ENCODE measurements around the gene ZNF415. TPM values are rescaled to one million over a fixed set of nuclear protein-coding genes. Genes with fewer than 3 reads are reported as not detected.

ZNF415 gene
- total and polyA plus RNA-seq, 7 donors, result 3.9 to 9.2 (median 7.6) TPM

DNA sequence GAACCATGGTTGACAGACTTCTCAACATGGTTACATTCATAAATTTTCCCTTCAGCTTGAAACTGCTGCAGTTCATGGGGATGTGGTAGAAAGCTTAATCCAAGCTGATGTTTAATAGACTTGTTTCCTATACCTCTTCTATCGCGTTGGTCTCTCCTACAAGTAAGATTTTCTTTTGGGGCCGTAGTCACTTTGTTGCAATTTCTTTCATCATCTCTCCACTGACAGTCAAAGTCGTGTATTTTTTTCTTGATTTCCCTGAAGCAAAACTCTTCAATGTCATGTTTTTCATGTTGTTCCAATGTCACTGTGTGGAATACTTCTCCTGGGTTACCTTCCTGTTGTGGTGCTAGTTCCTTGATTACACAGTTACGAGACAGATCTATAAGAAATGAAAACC is 23.2 kb downstream of the ZNF415 start:
- WGBS, 3 donors, result 91 to 96% (median 95%) methylated on average over 5 of the region's 5 CpGs
- TF ChIP-seq, protein P1, sequence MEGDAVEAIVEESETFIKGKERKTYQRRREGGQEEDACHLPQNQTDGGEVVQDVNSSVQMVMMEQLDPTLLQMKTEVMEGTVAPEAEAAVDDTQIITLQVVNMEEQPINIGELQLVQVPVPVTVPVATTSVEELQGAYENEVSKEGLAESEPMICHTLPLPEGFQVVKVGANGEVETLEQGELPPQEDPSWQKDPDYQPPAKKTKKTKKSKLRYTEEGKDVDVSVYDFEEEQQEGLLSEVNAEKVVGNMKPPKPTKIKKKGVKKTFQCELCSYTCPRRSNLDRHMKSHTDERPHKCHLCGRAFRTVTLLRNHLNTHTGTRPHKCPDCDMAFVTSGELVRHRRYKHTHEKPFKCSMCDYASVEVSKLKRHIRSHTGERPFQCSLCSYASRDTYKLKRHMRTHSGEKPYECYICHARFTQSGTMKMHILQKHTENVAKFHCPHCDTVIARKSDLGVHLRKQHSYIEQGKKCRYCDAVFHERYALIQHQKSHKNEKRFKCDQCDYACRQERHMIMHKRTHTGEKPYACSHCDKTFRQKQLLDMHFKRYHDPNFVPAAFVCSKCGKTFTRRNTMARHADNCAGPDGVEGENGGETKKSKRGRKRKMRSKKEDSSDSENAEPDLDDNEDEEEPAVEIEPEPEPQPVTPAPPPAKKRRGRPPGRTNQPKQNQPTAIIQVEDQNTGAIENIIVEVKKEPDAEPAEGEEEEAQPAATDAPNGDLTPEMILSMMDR (IDR thresholded peaks at IDR 0.05), result no peak
- ATAC-seq, result no peak
- intact Hi-C loops (cut with DNase I), result loop anchor here in 1 of 2 donors (10.0 kb wide), 1 partner anchor 285 kb away; the partner anchor contains the start of gene ZNF765
- H3K36me3 ChIP-seq (ENCODE audit: insufficient read depth in 1 of 2, low read depth in 1 of 2), result peaks cover 9 to 49% of the 10 kb centered on the region in 2 donors
- H3K27me3 ChIP-seq (ENCODE audit: insufficient read depth in 3 of 3, low read length in 2 of 3), result no peaks in the 10 kb centered on the region
- no peak overlapping the region for H3K27ac ChIP-seq
- peaks cover 9% of the 10 kb centered on the region for H3K9me3 ChIP-seq
- no peak overlapping the region for H3K4me3 ChIP-seq
- no peaks in the 10 kb centered on the region for H3K4me1 ChIP-seq
- DNase-seq, result no peak

DNA sequence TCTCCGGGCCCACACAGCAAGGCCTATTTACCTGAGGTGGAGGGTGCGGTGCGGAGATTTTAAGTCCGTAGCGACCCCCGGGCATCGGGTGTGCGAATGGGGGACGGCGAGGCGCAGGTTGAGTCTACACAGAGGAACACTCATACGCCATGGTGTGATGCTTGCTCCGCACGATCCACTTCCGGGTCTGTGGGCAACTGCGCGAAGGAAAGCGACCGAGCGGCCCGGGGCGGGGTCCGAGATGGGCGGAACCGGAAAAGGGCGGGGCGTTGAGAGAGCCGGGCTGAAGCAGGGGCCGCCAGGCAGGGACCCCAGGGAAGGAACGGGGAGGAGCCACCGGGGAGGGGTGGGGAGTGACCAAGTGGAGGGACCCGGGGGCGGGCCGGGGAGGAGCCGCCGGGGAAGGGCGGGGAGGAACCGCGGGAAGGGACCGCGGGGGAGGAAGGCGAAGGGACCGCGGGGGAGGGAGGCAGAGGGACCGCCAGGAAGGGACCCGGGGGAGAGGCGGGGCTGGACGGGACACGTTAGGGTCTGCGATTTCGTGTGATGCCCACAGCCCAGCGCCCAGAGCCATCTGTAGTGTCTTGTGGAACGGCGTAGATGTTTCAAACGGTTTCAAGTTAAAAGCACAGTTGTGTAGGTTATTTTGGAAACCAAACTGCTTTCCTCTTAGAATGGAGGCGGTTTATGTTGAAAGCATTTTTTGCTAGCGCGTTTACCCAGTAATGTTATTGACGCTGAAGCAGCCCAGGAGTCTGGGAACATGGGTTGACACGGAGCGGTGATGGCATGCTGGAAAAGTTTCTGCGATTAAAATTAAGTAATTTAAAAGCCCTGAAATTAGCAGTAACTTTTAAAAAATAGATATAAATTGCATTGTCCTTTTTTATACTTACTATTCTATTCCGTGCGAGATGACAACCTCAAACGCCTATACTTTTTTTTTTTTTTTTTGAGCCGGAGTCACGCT is 29.2 kb downstream of the ZNF415 start, which contains the start of gene ZNF160:
ZNF160 (minus strand) TSS at position 189 of the 970 bp plus-strand sequence. CDS start 17,146 bp downstream, outside the sequence.
- WGBS, 3 donors, result 1 to 2% (median 1%) methylated on average over 60 to 67 of the region's 67 CpGs

DNA sequence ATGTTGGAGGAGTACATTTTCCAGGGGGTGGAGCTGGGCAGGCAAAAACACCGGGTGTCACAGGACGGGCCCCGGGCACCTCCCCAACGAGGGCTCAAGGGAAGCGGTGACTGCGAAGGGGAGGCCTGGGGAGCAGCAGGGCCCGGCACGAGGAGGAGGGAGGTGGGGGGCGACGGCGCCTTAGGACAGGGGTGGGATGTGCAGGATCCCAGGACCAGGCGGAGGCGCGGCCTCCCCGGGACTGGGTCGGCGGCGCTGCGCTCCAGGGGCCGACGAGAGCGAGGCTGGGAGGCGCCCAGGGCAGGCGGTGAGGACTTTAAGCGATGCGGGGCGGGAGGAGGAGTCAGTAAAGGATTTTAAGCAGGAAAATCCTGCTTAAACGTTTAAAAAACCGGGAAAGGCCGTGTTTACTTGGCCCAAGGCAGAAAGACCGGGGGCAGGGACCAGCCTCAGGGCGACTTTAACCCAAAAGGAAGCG is 29.9 kb downstream of the ZNF415 start:
- Histone ChIP-seq H3K9me3 (no peaks in the 10 kb centered on the region), H3K27me3 (ENCODE audit: insufficient read depth in 3 of 3, low read length in 2 of 3) (no peaks in the 10 kb centered on the region), H3K27ac (peak overlapping the region; percentile 91), H3K4me3 (peak overlapping the region; percentile 93), H3K36me3 (ENCODE audit: insufficient read depth in 1 of 2, low read depth in 1 of 2) (peaks cover 0 to 15% of the 10 kb centered on the region in 2 donors), H3K4me1 (peaks cover 17% of the 10 kb centered on the region)
- TF ChIP-seq, protein P1 (IDR thresholded peaks at IDR 0.05), result no peak
- 0% methylated on average over 32 to 33 of the region's 33 CpGs for WGBS, 3 donors
- intact Hi-C loops (cut with DNase I), result loop anchor here in 1 of 2 donors (5.0 to 10.0 kb wide), 2 partner anchors 55 to 292 kb away; partner anchors contain the start of genes ZNF347 and ZNF765
- ATAC-seq (peak; percentile 4 to 54 (median 27)), DNase-seq (peak; percentile 39 to 73)

More for the DNA sequence above, 29.2 kb downstream of the ZNF415 start, which contains the start of gene ZNF160:
- intact Hi-C loops (cut with DNase I), result loop anchor here (2.0 to 10.0 kb wide), 3 partner anchors 51 to 291 kb away; partner anchors contain the start of genes ZNF347 (in 1 of the 2) and ZNF765 (in 1 of the 2)
- H3K4me1 ChIP-seq, result peaks cover 17% of the 10 kb centered on the region
- peak; percentile 99 for DNase-seq
- peak; percentile 99 for ATAC-seq
- peaks cover 0 to 19% of the 10 kb centered on the region in 2 donors for H3K36me3 ChIP-seq (ENCODE audit: insufficient read depth in 1 of 2, low read depth in 1 of 2)
- H3K27me3 ChIP-seq (ENCODE audit: insufficient read depth in 3 of 3, low read length in 2 of 3), result no peaks in the 10 kb centered on the region
- no peaks in the 10 kb centered on the region for H3K9me3 ChIP-seq
- H3K4me3 ChIP-seq, result peak within 1 kb of the TSS; percentile 93
- TF ChIP-seq, protein P1 (IDR thresholded peaks at IDR 0.05), result no peak
- H3K27ac ChIP-seq, result peak within 1 kb of the TSS; percentile 91

DNA sequence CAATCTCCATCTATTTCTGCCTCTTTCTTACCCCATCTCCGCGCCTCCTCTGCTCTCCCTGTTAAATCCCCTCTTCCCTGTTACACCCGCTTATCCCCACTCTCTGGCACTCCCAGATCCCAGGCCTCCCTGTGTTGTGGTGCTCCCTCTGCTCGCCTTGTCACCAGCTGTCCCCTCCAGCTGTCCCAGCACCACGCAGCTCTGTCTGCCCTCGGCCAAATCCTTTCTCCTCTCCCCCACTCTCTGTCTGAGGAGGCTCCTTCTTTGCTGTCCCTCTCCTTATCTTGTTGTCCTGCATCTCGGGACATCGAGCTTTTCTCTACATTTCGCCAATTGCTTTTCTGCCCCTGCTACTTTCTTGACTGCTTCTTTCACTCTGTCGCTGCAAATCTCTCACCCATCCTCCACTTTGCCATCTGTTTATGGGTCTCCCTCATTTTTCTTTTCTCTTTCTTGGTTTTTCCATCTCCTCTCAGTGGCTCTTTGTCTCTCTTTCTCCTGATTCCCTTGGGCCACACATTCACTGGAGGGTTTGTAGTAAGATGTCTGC is 30.4 kb downstream of the ZNF415 start:
- Histone ChIP-seq H3K4me1 (peaks cover 17% of the 10 kb centered on the region), H3K27me3 (ENCODE audit: insufficient read depth in 3 of 3, low read length in 2 of 3) (no peaks in the 10 kb centered on the region), H3K4me3 (peak overlapping the region; percentile 93), H3K27ac (peak overlapping the region; percentile 91), H3K9me3 (no peaks in the 10 kb centered on the region), H3K36me3 (ENCODE audit: insufficient read depth in 1 of 2, low read depth in 1 of 2) (peaks cover 0 to 17% of the 10 kb centered on the region in 2 donors)
- WGBS, 3 donors, result 20 to 23% (median 20%) methylated on average over 10 of the region's 10 CpGs
- TF ChIP-seq, protein P1 (IDR thresholded peaks at IDR 0.05), result no peak
- DNase-seq (no peak), ATAC-seq (no peak)
- intact Hi-C loops (cut with DNase I), result loop anchor here in 1 of 2 donors (5.0 to 10.0 kb wide), 2 partner anchors 55 to 293 kb away; partner anchors contain the start of genes ZNF347 and ZNF765
